Liver (tissue), 9 donors: ENCODE measurements around the gene PPM1L. TPM values are rescaled to one million over a fixed set of nuclear protein-coding genes. Genes with fewer than 3 reads are reported as not detected.

Experiments used
- DNase-seq: peaks from one replicate; pipeline ENCODE4 v3.0.0-alpha.2; 2017; ENCODE audit warnings: low spot score
- H3K27ac ChIP-seq, 2 donors: one replicate each; pipeline ENCODE4 v1.7.0; 2013; ENCODE audit warnings: inconsistent platforms in 2 of 2, low read length in 2 of 2, control low read depth in 1 of 2, low read depth in 1 of 2, mild to moderate bottlenecking in 1 of 2
- H3K27me3 ChIP-seq, 4 donors: one replicate each; pipeline versions ENCODE4 v1.6.1 to v1.7.0; 2013; ENCODE audit warnings: low read length in 3 of 4, inconsistent platforms in 1 of 4, mild to moderate bottlenecking in 1 of 4, moderate library complexity in 1 of 4; ENCODE audit not compliant: control insufficient read depth in 4 of 4, insufficient read depth in 4 of 4
- H3K36me3 ChIP-seq, 4 donors: one replicate each; pipeline versions ENCODE4 v1.6.1 to v1.7.0; 2013; ENCODE audit warnings: low read length in 3 of 4, mild to moderate bottlenecking in 3 of 4, low read depth in 1 of 4, moderate library complexity in 1 of 4; ENCODE audit not compliant: control insufficient read depth in 4 of 4, insufficient read depth in 3 of 4
- H3K4me1 ChIP-seq, 4 donors: one replicate each; pipeline versions ENCODE4 v1.6.1 to v1.7.0; 2013; ENCODE audit warnings: low read length in 3 of 4, mild to moderate bottlenecking in 3 of 4, moderate library complexity in 1 of 4; ENCODE audit not compliant: control insufficient read depth in 4 of 4, insufficient read depth in 4 of 4
- H3K4me3 ChIP-seq, 3 donors: one replicate each; pipeline versions ENCODE4 v1.6.1 to v1.7.0; 2013; ENCODE audit warnings: low read length in 3 of 3, control low read depth in 1 of 3, low read depth in 1 of 3, mild to moderate bottlenecking in 1 of 3
- H3K9ac ChIP-seq, 2 donors: one replicate each; pipeline ENCODE4 v1.7.0; 2013; ENCODE audit warnings: low read length in 2 of 2, mild to moderate bottlenecking in 2 of 2, moderate library complexity in 2 of 2, control low read depth in 1 of 2, low read depth in 1 of 2
- H3K9me3 ChIP-seq, 4 donors: one replicate each; pipeline versions ENCODE4 v1.6.1 to v1.7.0; 2013; ENCODE audit warnings: low read length in 3 of 4; ENCODE audit not compliant: control insufficient read depth in 4 of 4
- EGR1 ChIP-seq, 2 donors: IDR thresholded peaks; 2 replicates each; pipeline ENCODE4 v1.6.1; 2016 to 2018; ENCODE audit warnings: antibody characterized with exemption in 2 of 2, low read depth in 2 of 2
- FOXA1 ChIP-seq: IDR thresholded peaks from 2 replicates; pipeline ENCODE4 v1.6.1; 2016; ENCODE audit warnings: antibody characterized with exemption
- FOXA2 ChIP-seq: IDR thresholded peaks from 2 replicates; pipeline ENCODE4 v1.6.1; 2016; ENCODE audit warnings: antibody characterized with exemption
- GABPA ChIP-seq, 2 donors: IDR thresholded peaks in 1 of 2; conservative IDR thresholded peaks in 1 of 2; 2 replicates each; pipeline ENCODE4 v1.6.1; 2016; ENCODE audit warnings: antibody characterized with exemption in 2 of 2, mild to moderate bottlenecking in 1 of 2, moderate library complexity in 1 of 2
- HNF4A ChIP-seq, 2 donors: conservative IDR thresholded peaks; 2 replicates each; pipeline ENCODE4 v1.6.1; 2016; ENCODE audit warnings: antibody characterized with exemption in 2 of 2, mild to moderate bottlenecking in 2 of 2
- HNF4G ChIP-seq: IDR thresholded peaks from 2 replicates; pipeline ENCODE4 v1.6.1; 2016; ENCODE audit warnings: antibody characterized with exemption
- JUND ChIP-seq, 2 donors: IDR thresholded peaks; 2 replicates each; pipeline ENCODE4 v1.6.1; 2016; ENCODE audit warnings: antibody characterized with exemption in 2 of 2
- NR2F2 ChIP-seq: IDR thresholded peaks from 2 replicates; pipeline ENCODE4 v1.6.1; 2016; ENCODE audit warnings: antibody characterized with exemption
- RAD21 ChIP-seq, 2 donors: IDR thresholded peaks; 2 replicates each; pipeline ENCODE4 v1.6.1; 2016; ENCODE audit warnings: antibody characterized with exemption in 2 of 2, mild to moderate bottlenecking in 2 of 2
- RXRA ChIP-seq, 2 donors: IDR thresholded peaks; 2 replicates each; pipeline ENCODE4 v1.6.1; 2017 to 2018; ENCODE audit warnings: antibody characterized with exemption in 2 of 2, mild to moderate bottlenecking in 1 of 2
- SP1 ChIP-seq: IDR thresholded peaks from 2 replicates; pipeline ENCODE4 v1.6.1; 2018; ENCODE audit warnings: antibody characterized with exemption, mild to moderate bottlenecking
- TAF1 ChIP-seq: conservative IDR thresholded peaks from 2 replicates; pipeline ENCODE4 v1.6.1; 2016; ENCODE audit warnings: antibody characterized with exemption, mild to moderate bottlenecking
- YY1 ChIP-seq: IDR thresholded peaks from 2 replicates; pipeline ENCODE4 v1.6.1; 2016; ENCODE audit warnings: antibody characterized with exemption, mild to moderate bottlenecking
- WGBS: extraction: QIAGEN DNeasy Blood & Tissue Kit; methylation state at CpG from one replicate; pipeline ENCODE4 v1.1.7; 2013; 5-methylcytosine and 5-hydroxymethylcytosine counted together
- polyA plus RNA-seq, 2 donors: library from polyadenylated mRNA; stranded (reverse) in 1 of 2; unstranded in 1 of 2; fragments of 200-250 nt in 1 of 2; fragments of >200 nt in 1 of 2; fragmentation: Nextera tagmentation in 1 of 2; extraction: Ambion mirVana in 1 of 2; gene quantifications; one replicate each; pipeline versions ENCODE4 v1.2.1 to v1.2.3, GENCODE V29; 2013 to 2015
- total RNA-seq, 2 donors: library from RNA; depleted of rRNA; stranded (reverse); fragments of >200 nt; gene quantifications; one replicate each; pipeline ENCODE4 v1.2.3, GENCODE V29; 2014
- TF ChIP-seq, protein P1 (sequence below): IDR thresholded peaks from 2 replicates; pipeline ENCODE4 v1.6.1; 2016; ENCODE audit warnings: antibody characterized with exemption
- TF ChIP-seq, protein P2 (sequence below): IDR thresholded peaks from 2 replicates; pipeline ENCODE4 v1.6.1; 2016; ENCODE audit warnings: antibody characterized with exemption
- TF ChIP-seq, protein P3 (sequence below): fragments of 150-350 bp; IDR thresholded peaks from 2 replicates; pipeline ENCODE4 v1.5.1; 2017; ENCODE audit warnings: improper control_type of control experiment, low read depth, low read length; ENCODE audit not compliant: missing input control
- TF ChIP-seq, protein P4 (sequence below): IDR thresholded peaks from 2 replicates; pipeline ENCODE4 v1.6.1; 2016; ENCODE audit warnings: antibody characterized with exemption, mild to moderate bottlenecking
- TF ChIP-seq, protein P5 (sequence below): IDR thresholded peaks from 2 replicates; pipeline ENCODE4 v1.6.1; 2016; ENCODE audit warnings: antibody characterized with exemption
- donor health status: healthy.
- donor health status: healthy.
- donor health status: healthy.
- donor health status: healthy.
- donor health status: healthy.

PPM1L gene
- total and polyA plus RNA-seq, 4 donors: 1.6 to 8.5 (median 4.8) TPM

DNA sequence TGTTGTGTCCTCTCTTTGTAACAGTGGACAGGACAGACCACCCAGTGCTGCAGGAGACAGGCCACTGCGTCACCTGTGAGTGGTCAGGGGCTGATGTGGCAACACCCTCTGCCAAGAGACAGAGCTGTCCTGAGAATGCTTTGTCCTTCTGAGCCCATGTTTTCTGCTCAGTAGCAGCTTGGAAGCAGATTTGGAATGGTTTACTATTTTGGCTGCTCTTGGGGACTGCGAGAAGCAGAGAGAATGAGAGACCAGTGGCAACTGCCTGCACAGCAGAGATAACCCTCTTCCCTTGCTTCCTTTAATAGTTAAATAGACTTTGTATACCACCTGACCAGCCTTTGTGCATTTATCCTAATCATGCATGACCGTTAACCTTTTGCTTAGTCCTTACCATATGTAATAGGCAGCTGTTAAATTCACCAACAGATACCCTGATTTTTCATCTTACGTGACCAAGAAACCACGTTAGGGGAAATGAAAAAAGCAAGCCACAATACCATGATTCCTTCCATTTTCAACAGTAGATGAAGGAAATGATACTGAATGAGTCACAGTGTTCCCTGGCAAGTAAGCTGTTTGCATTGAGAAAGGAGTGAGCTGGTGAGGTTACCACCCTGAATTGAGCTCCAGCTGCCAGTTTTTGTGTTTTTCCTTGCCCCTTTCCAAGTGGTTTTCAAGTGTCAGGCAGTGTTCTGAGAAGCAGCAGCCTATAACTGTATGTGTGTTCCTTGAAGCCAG lies 313.6 kb downstream of the PPM1L start:
- WGBS: 83% methylated on average over 5 of the region's 5 CpGs
- TF ChIP-seq, protein P1, sequence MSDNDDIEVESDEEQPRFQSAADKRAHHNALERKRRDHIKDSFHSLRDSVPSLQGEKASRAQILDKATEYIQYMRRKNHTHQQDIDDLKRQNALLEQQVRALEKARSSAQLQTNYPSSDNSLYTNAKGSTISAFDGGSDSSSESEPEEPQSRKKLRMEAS: no peak
- no peak for TF ChIP-seq EGR1 (IDR thresholded peaks at IDR 0.05; ENCODE audit: low read depth in 2 of 2)
- no peak for TF ChIP-seq FOXA1
- TF ChIP-seq JUND (IDR thresholded peaks at IDR 0.05): peak in 1 of 2 donors; percentile 11
- TF ChIP-seq NR2F2: no peak
- Histone ChIP-seq H3K27me3 (no peaks in the 10 kb centered on the region), H3K9me3 (no peaks in the 10 kb centered on the region), H3K27ac (no peak overlapping the region), H3K4me3 (no peak overlapping the region), H3K9ac (no peak overlapping the region), H3K36me3 (peaks cover 0 to 4% (median 0%) of the 10 kb centered on the region in 4 donors), H3K4me1 (no peaks in the 10 kb centered on the region)
- DNase-seq: no peak

DNA sequence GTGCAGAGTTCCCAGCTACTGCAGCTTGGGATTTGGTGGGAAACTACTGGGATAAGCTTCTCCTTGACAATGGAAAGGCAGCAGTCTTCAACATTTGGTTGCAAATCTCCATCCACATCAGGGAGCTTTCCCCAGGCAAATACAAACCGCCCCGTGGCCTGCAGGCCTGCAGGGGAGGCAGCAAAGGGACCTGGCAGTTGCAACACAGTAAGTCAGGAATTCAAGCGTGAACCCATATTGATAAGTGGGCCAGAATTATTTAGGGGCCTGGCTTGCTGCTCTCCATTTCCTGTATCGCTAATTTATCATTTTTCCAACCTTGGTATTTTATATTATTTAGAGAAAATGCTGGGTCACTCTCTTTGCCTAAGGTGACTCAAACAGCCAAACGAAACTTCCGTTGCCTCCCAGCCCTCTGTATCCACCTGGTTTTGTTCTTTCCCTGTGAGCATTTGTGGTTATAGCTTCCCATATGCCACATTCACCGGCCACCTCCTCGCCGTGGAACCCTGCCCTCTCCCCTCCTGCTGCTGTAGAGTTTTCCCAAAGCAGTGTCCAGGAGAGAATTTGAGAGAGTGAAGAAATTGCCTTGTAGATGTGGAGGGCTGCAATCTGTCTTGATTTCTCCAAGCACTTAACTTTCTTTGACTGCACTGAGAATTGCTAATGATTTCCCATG lies 314.4 kb downstream of the PPM1L start:
- H3K27ac ChIP-seq: no peak overlapping the region

More for the DNA sequence above, 314.4 kb downstream of the PPM1L start:
- no peak for DNase-seq
- TF ChIP-seq, protein P2, sequence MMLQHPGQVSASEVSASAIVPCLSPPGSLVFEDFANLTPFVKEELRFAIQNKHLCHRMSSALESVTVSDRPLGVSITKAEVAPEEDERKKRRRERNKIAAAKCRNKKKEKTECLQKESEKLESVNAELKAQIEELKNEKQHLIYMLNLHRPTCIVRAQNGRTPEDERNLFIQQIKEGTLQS: no peak
- TF ChIP-seq EGR1 (IDR thresholded peaks at IDR 0.05; ENCODE audit: low read depth in 2 of 2) (no peak), GABPA (IDR thresholded peaks at IDR 0.05 in 1 of 2, conservative IDR thresholded peaks at IDR 0.05 in 1 of 2) (no peak), FOXA1 (no peak), TAF1 (no peak), HNF4G (no peak), FOXA2 (no peak), HNF4A (conservative IDR thresholded peaks at IDR 0.05) (no peak), RAD21 (IDR thresholded peaks at IDR 0.05) (no peak), RXRA (IDR thresholded peaks at IDR 0.05) (no peak), YY1 (no peak), NR2F2 (no peak), JUND (IDR thresholded peaks at IDR 0.05) (no peak), SP1 (no peak)
- TF ChIP-seq, protein P3, sequence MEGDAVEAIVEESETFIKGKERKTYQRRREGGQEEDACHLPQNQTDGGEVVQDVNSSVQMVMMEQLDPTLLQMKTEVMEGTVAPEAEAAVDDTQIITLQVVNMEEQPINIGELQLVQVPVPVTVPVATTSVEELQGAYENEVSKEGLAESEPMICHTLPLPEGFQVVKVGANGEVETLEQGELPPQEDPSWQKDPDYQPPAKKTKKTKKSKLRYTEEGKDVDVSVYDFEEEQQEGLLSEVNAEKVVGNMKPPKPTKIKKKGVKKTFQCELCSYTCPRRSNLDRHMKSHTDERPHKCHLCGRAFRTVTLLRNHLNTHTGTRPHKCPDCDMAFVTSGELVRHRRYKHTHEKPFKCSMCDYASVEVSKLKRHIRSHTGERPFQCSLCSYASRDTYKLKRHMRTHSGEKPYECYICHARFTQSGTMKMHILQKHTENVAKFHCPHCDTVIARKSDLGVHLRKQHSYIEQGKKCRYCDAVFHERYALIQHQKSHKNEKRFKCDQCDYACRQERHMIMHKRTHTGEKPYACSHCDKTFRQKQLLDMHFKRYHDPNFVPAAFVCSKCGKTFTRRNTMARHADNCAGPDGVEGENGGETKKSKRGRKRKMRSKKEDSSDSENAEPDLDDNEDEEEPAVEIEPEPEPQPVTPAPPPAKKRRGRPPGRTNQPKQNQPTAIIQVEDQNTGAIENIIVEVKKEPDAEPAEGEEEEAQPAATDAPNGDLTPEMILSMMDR: no peak
- TF ChIP-seq, protein P4, sequence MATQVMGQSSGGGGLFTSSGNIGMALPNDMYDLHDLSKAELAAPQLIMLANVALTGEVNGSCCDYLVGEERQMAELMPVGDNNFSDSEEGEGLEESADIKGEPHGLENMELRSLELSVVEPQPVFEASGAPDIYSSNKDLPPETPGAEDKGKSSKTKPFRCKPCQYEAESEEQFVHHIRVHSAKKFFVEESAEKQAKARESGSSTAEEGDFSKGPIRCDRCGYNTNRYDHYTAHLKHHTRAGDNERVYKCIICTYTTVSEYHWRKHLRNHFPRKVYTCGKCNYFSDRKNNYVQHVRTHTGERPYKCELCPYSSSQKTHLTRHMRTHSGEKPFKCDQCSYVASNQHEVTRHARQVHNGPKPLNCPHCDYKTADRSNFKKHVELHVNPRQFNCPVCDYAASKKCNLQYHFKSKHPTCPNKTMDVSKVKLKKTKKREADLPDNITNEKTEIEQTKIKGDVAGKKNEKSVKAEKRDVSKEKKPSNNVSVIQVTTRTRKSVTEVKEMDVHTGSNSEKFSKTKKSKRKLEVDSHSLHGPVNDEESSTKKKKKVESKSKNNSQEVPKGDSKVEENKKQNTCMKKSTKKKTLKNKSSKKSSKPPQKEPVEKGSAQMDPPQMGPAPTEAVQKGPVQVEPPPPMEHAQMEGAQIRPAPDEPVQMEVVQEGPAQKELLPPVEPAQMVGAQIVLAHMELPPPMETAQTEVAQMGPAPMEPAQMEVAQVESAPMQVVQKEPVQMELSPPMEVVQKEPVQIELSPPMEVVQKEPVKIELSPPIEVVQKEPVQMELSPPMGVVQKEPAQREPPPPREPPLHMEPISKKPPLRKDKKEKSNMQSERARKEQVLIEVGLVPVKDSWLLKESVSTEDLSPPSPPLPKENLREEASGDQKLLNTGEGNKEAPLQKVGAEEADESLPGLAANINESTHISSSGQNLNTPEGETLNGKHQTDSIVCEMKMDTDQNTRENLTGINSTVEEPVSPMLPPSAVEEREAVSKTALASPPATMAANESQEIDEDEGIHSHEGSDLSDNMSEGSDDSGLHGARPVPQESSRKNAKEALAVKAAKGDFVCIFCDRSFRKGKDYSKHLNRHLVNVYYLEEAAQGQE: no peak
- TF ChIP-seq, protein P1: no peak
- TF ChIP-seq, protein P5, sequence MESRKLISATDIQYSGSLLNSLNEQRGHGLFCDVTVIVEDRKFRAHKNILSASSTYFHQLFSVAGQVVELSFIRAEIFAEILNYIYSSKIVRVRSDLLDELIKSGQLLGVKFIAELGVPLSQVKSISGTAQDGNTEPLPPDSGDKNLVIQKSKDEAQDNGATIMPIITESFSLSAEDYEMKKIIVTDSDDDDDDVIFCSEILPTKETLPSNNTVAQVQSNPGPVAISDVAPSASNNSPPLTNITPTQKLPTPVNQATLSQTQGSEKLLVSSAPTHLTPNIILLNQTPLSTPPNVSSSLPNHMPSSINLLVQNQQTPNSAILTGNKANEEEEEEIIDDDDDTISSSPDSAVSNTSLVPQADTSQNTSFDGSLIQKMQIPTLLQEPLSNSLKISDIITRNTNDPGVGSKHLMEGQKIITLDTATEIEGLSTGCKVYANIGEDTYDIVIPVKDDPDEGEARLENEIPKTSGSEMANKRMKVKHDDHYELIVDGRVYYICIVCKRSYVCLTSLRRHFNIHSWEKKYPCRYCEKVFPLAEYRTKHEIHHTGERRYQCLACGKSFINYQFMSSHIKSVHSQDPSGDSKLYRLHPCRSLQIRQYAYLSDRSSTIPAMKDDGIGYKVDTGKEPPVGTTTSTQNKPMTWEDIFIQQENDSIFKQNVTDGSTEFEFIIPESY: no peak
- Histone ChIP-seq H3K27me3 (no peaks in the 10 kb centered on the region), H3K9me3 (no peaks in the 10 kb centered on the region), H3K4me3 (no peak overlapping the region), H3K36me3 (peaks cover 0 to 4% (median 0%) of the 10 kb centered on the region in 4 donors), H3K9ac (no peak overlapping the region), H3K4me1 (no peaks in the 10 kb centered on the region)
- 93% methylated on average over 9 of the region's 9 CpGs for WGBS
